Body of pancreas (tissue), 4 donors: ENCODE measurements around the gene C19orf38. TPM values are rescaled to one million over a fixed set of nuclear protein-coding genes. Genes with fewer than 3 reads are reported as not detected.

Experiments used
- ATAC-seq: fragments of 150-250 bp; one replicate; pipeline ENCODE4 v1.9.1; 2016
- DNase-seq, 4 donors: peaks; one replicate each; pipeline ENCODE4 v3.0.0-alpha.2; 2019
- H3K27ac ChIP-seq, 4 donors: fragments of 200-600 bp; sonication (generic); 1 replicate in 3 of 4; 2 replicates in 1 of 4; pipeline versions ENCODE4 v1.5.1 to v1.6.1; 2016 to 2019; ENCODE audit warnings: mild to moderate bottlenecking in 1 of 4, mixed read lengths in 1 of 4, moderate library complexity in 1 of 4
- H3K27me3 ChIP-seq, 2 donors: fragments of 200-600 bp; sonication (generic); one replicate each; pipeline ENCODE4 v1.6.0; 2016; ENCODE audit warnings: mild to moderate bottlenecking in 1 of 2
- H3K36me3 ChIP-seq, 2 donors: fragments of 200-600 bp; sonication (generic); replicated peaks in 1 of 2; 2 replicates each; pipeline ENCODE4 v1.5.1; 2016; ENCODE audit warnings: low read depth in 2 of 2; ENCODE audit not compliant: insufficient read depth in 1 of 2
- H3K4me1 ChIP-seq: fragments of 200-600 bp; sonication (generic); one replicate; pipeline ENCODE4 v1.6.0; 2016
- H3K4me3 ChIP-seq, 2 donors: fragments of 200-600 bp; sonication (generic); 1 replicate in 1 of 2; 2 replicates in 1 of 2; pipeline ENCODE4 v1.5.1; 2016 to 2019
- H3K9me3 ChIP-seq, 3 donors: fragments of 200-600 bp; sonication (generic); 1 replicate in 2 of 3; 2 replicates in 1 of 3; pipeline ENCODE4 v1.5.1; 2016
- POLR2A ChIP-seq, 3 donors: fragments of 450-650 bp; IDR thresholded peaks; one replicate each; pipeline ENCODE4 v1.6.1; 2016; ENCODE audit warnings: antibody characterized with exemption in 3 of 3, mild to moderate bottlenecking in 2 of 3
- WGBS, 2 donors: methylation state at CpG; one replicate each; pipeline ENCODE4 v1.1.5; 2017; 5-methylcytosine and 5-hydroxymethylcytosine counted together
- intact Hi-C: fragments of 100-400 bp; cut with DNase I; formaldehyde crosslinking; loops from one replicate; pipeline ENCODE4 v1.15.1; 2023
- total RNA-seq, 2 donors: library from RNA; depleted of rRNA; stranded (reverse); fragments of >200 nt; gene quantifications; one replicate each; pipeline ENCODE4 v1.1.0, GENCODE V29; 2016
- TF ChIP-seq, protein P1 (sequence below), 7 experiments: fragments of 450-650 bp in 4 of 7; fragments of 200-600 bp in 3 of 7; sonication (generic) in 3 of 7; IDR thresholded peaks; one replicate each; pipeline ENCODE4 v1.5.1; 2016 to 2019; ENCODE audit warnings: antibody characterized with exemption in 7 of 7

Gene C19orf38
- total RNA-seq, 2 donors from 2014 or later = 0.52 TPM; not detected in 1

GRCh38 chr19:10815969-10816644 lies 32.1 kb upstream of the C19orf38 start:
- intact Hi-C loops = no loop called here
- 92 to 95% methylated on average over 7 to 21 of the region's 21 CpGs for WGBS, 2 donors
- no peak for DNase-seq

GRCh38 chr19:10816691-10817090 lies 31.5 kb upstream of the C19orf38 start:
- intact Hi-C loops = no loop called here
- Histone ChIP-seq H3K27ac (peak overlapping the region in 1 of 4 donors; percentile 43), H3K36me3 (peaks cover 0 to 15% of the 10 kb centered on the region in 2 donors), H3K27me3 (no peaks in the 10 kb centered on the region), H3K4me3 (no peak overlapping the region), H3K4me1 (no peaks in the 10 kb centered on the region), H3K9me3 (no peaks in the 10 kb centered on the region)
- DNase-seq (no peak), ATAC-seq (no peak)
- no peak for TF ChIP-seq POLR2A (IDR thresholded peaks at IDR 0.05)
- TF ChIP-seq, protein P1, sequence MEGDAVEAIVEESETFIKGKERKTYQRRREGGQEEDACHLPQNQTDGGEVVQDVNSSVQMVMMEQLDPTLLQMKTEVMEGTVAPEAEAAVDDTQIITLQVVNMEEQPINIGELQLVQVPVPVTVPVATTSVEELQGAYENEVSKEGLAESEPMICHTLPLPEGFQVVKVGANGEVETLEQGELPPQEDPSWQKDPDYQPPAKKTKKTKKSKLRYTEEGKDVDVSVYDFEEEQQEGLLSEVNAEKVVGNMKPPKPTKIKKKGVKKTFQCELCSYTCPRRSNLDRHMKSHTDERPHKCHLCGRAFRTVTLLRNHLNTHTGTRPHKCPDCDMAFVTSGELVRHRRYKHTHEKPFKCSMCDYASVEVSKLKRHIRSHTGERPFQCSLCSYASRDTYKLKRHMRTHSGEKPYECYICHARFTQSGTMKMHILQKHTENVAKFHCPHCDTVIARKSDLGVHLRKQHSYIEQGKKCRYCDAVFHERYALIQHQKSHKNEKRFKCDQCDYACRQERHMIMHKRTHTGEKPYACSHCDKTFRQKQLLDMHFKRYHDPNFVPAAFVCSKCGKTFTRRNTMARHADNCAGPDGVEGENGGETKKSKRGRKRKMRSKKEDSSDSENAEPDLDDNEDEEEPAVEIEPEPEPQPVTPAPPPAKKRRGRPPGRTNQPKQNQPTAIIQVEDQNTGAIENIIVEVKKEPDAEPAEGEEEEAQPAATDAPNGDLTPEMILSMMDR (IDR thresholded peaks at IDR 0.05) = no peak
- 73 to 82% methylated on average over 3 to 10 of the region's 11 CpGs for WGBS, 2 donors

More at GRCh38 chr19:10815969-10816644, 32.1 kb upstream of the C19orf38 start:
- Histone ChIP-seq H3K27me3 (no peaks in the 10 kb centered on the region), H3K4me3 (no peak overlapping the region), H3K36me3 (peaks cover 0 to 14% of the 10 kb centered on the region in 2 donors), H3K9me3 (no peaks in the 10 kb centered on the region), H3K4me1 (no peaks in the 10 kb centered on the region), H3K27ac (peak overlapping the region in 1 of 4 donors; percentile 43)
- no peak for ATAC-seq
- TF ChIP-seq POLR2A (IDR thresholded peaks at IDR 0.05) = no peak
- TF ChIP-seq, protein P1 (IDR thresholded peaks at IDR 0.05) = no peak

- H3K27ac ChIP-seq = peak overlapping the region in 1 of 4 donors; percentile 43
- peaks cover 0 to 20% of the 10 kb centered on the region in 2 donors for H3K36me3 ChIP-seq
- no peaks in the 10 kb centered on the region for H3K27me3 ChIP-seq
- H3K4me1 ChIP-seq = no peaks in the 10 kb centered on the region
- ATAC-seq (peak; percentile 39), DNase-seq (peak in 2 of 4 donors; percentile 36 to 57)
- 79% methylated on average over 32 to 35 of the region's 42 CpGs for WGBS, 2 donors
- intact Hi-C loops = no loop called here
- TF ChIP-seq, protein P1 (IDR thresholded peaks at IDR 0.05) = no peak
- peak in 2 of 3 donors; percentile 37 to 42 for TF ChIP-seq POLR2A (IDR thresholded peaks at IDR 0.05)
- H3K4me3 ChIP-seq = no peak overlapping the region
- no peaks in the 10 kb centered on the region for H3K9me3 ChIP-seq
Observed at GRCh38 chr19:10817291-10818038, 30.8 kb upstream of the C19orf38 start.

- ATAC-seq = no peak
- TF ChIP-seq, protein P1 (IDR thresholded peaks at IDR 0.05) = no peak
- TF ChIP-seq POLR2A (IDR thresholded peaks at IDR 0.05) = no peak
- intact Hi-C loops = no loop called here
- H3K36me3 ChIP-seq = peaks cover 2 to 22% of the 10 kb centered on the region in 2 donors
- peak overlapping the region in 1 of 4 donors; percentile 17 for H3K27ac ChIP-seq
- no peaks in the 10 kb centered on the region for H3K27me3 ChIP-seq
- WGBS, 2 donors = 93 to 94% methylated on average over 9 to 19 of the region's 19 CpGs
- no peaks in the 10 kb centered on the region for H3K9me3 ChIP-seq
- no peak overlapping the region for H3K4me3 ChIP-seq
- no peaks in the 10 kb centered on the region for H3K4me1 ChIP-seq
- DNase-seq = no peak
Observed at GRCh38 chr19:10818301-10819123, 29.7 kb upstream of the C19orf38 start.
